Gastroesophageal sphincter (tissue), 4 donors: ENCODE results near the gene ANKS1B. TPM values are rescaled to one million over a fixed set of nuclear protein-coding genes. Genes with fewer than 3 reads are reported as not detected.

Experiments
- ATAC-seq: fragments of 150-250 bp; one replicate; pipeline ENCODE4 v1.9.1; 2016; ENCODE audit warnings: mild to moderate bottlenecking, moderate library complexity
- H3K27ac ChIP-seq, 4 donors: fragments of 200-600 bp; sonication (generic) in 3 of 4; 1 replicate in 3 of 4; 2 replicates in 1 of 4; pipeline ENCODE4 v1.5.1; 2016 to 2019
- H3K27me3 ChIP-seq: fragments of 200-600 bp; sonication (generic); one replicate; pipeline ENCODE4 v1.5.1; 2019
- H3K36me3 ChIP-seq, 2 donors: fragments of 200-600 bp; sonication (generic); one replicate each; pipeline ENCODE4 v1.5.1; 2019; ENCODE audit warnings: control low read depth in 1 of 2
- H3K4me1 ChIP-seq, 3 donors: fragments of 200-600 bp; sonication (generic); 1 replicate in 2 of 3; 2 replicates in 1 of 3; pipeline ENCODE4 v1.5.1; 2016 to 2019; ENCODE audit warnings: control low read depth in 2 of 3
- H3K4me3 ChIP-seq, 2 donors: fragments of 200-600 bp; sonication (generic); one replicate each; pipeline ENCODE4 v1.5.1; 2019; ENCODE audit warnings: mild to moderate bottlenecking in 1 of 2, moderate library complexity in 1 of 2
- H3K9me3 ChIP-seq, 3 donors: fragments of 200-600 bp; sonication (generic); one replicate each; pipeline ENCODE4 v1.5.1; 2017 to 2019; ENCODE audit warnings: control low read depth in 2 of 3
- EP300 ChIP-seq: sonication (generic); formaldehyde crosslinking; IDR thresholded peaks from one replicate; pipeline ENCODE4 v1.6.1; 2017; ENCODE audit warnings: antibody characterized with exemption, mild to moderate bottlenecking
- POLR2A ChIP-seq, 2 donors: fragments of 450-650 bp; IDR thresholded peaks; one replicate each; pipeline ENCODE4 v1.6.1; 2017; ENCODE audit warnings: antibody characterized with exemption in 2 of 2, mild to moderate bottlenecking in 2 of 2, moderate library complexity in 1 of 2
- POLR2AphosphoS5 ChIP-seq: sonication (generic); formaldehyde crosslinking; IDR thresholded peaks from one replicate; pipeline ENCODE4 v1.6.1; 2017; ENCODE audit warnings: antibody characterized with exemption
- WGBS, 2 donors: methylation state at CpG; one replicate each; pipeline ENCODE4 v1.1.5; 2018; ENCODE audit warnings: low coverage in 1 of 2; 5-methylcytosine and 5-hydroxymethylcytosine counted together
- total RNA-seq, 4 donors: library from RNA; depleted of rRNA; stranded (reverse); fragments of >200 nt; gene quantifications; one replicate each; pipeline ENCODE4 v1.1.0, GENCODE V29; 2016
- TF ChIP-seq, protein P1 (sequence below), 4 experiments: fragments of 200-600 bp in 2 of 4; fragments of 450-650 bp in 2 of 4; sonication (generic) in 1 of 4; IDR thresholded peaks; one replicate each; pipeline ENCODE4 v1.5.1; 2017 to 2019; ENCODE audit warnings: antibody characterized with exemption in 4 of 4, mild to moderate bottlenecking in 2 of 4, moderate library complexity in 2 of 4

ANKS1B gene
- total RNA-seq, 4 donors from 2014 or later = 9.9 to 31.1 (median 21.4) TPM

GRCh38 chr12:98893675-98894411 lies 1090.9 kb downstream of the ANKS1B start:
- Histone ChIP-seq H3K4me3 (peak overlapping the region in 1 of 2 donors; percentile 51), H3K9me3 (no peaks in the 10 kb centered on the region), H3K27me3 (peaks cover 55% of the 10 kb centered on the region), H3K4me1 (peaks cover 0 to 23% (median 4%) of the 10 kb centered on the region in 3 donors), H3K27ac (no peak overlapping the region), H3K36me3 (no peaks in the 10 kb centered on the region)
- ATAC-seq = no peak
- no peak for TF ChIP-seq EP300
- no peak for TF ChIP-seq POLR2A (IDR thresholded peaks at IDR 0.05)
- TF ChIP-seq, protein P1, sequence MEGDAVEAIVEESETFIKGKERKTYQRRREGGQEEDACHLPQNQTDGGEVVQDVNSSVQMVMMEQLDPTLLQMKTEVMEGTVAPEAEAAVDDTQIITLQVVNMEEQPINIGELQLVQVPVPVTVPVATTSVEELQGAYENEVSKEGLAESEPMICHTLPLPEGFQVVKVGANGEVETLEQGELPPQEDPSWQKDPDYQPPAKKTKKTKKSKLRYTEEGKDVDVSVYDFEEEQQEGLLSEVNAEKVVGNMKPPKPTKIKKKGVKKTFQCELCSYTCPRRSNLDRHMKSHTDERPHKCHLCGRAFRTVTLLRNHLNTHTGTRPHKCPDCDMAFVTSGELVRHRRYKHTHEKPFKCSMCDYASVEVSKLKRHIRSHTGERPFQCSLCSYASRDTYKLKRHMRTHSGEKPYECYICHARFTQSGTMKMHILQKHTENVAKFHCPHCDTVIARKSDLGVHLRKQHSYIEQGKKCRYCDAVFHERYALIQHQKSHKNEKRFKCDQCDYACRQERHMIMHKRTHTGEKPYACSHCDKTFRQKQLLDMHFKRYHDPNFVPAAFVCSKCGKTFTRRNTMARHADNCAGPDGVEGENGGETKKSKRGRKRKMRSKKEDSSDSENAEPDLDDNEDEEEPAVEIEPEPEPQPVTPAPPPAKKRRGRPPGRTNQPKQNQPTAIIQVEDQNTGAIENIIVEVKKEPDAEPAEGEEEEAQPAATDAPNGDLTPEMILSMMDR (IDR thresholded peaks at IDR 0.05) = no peak
- no peak for TF ChIP-seq POLR2AphosphoS5
- 10 to 15% methylated on average over 15 to 25 of the region's 27 CpGs for WGBS, 2 donors

GRCh38 chr12:98893126-98893674 lies 1091.5 kb downstream of the ANKS1B start:
- no peak for ATAC-seq

DNA sequence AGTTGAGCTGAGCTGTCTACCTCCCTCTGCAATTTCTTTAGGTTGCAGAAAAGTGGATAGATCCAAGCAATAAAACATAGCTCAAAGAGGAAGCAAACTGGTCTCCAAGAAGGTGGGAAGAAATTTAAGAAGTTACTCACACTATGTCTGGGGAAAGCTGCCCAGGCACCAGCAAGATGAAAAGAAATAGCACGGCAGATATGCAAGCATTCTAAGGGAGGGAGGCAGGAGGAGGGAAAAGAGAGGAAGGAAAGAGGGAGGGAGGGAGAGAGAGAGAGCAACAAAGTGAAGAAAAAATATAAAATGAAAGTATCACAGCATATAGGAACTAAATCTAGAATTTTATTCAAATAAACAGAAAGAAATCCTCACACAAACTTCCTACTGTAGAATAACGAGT lies 1099.0 kb downstream of the ANKS1B start:
- 40 to 60% methylated on average over 1 to 2 of the region's 2 CpGs for WGBS, 2 donors
- Histone ChIP-seq H3K4me1 (no peaks in the 10 kb centered on the region), H3K9me3 (no peaks in the 10 kb centered on the region), H3K4me3 (no peak overlapping the region), H3K27me3 (no peaks in the 10 kb centered on the region), H3K36me3 (no peaks in the 10 kb centered on the region), H3K27ac (no peak overlapping the region)
- no peak for TF ChIP-seq EP300
- no peak for TF ChIP-seq POLR2AphosphoS5
- TF ChIP-seq, protein P1 (IDR thresholded peaks at IDR 0.05) = no peak
- no peak for TF ChIP-seq POLR2A (IDR thresholded peaks at IDR 0.05)
- ATAC-seq = no peak

More at GRCh38 chr12:98893126-98893674, 1091.5 kb downstream of the ANKS1B start:
- Histone ChIP-seq H3K27ac (no peak overlapping the region), H3K4me1 (peaks cover 0 to 23% (median 4%) of the 10 kb centered on the region in 3 donors), H3K4me3 (no peak overlapping the region), H3K27me3 (peaks cover 55% of the 10 kb centered on the region), H3K9me3 (no peaks in the 10 kb centered on the region), H3K36me3 (no peaks in the 10 kb centered on the region)
- 18 to 25% methylated on average over 6 to 11 of the region's 11 CpGs for WGBS, 2 donors
- TF ChIP-seq POLR2AphosphoS5 (no peak), EP300 (no peak), POLR2A (IDR thresholded peaks at IDR 0.05) (no peak)
- TF ChIP-seq, protein P1 (IDR thresholded peaks at IDR 0.05) = no peak

- Histone ChIP-seq H3K27me3 (no peaks in the 10 kb centered on the region), H3K4me3 (no peak overlapping the region), H3K27ac (no peak overlapping the region), H3K36me3 (no peaks in the 10 kb centered on the region), H3K4me1 (no peaks in the 10 kb centered on the region), H3K9me3 (no peaks in the 10 kb centered on the region)
- no peak for TF ChIP-seq EP300
- TF ChIP-seq POLR2AphosphoS5 = no peak
- TF ChIP-seq, protein P1 (IDR thresholded peaks at IDR 0.05) = no peak
- no peak for TF ChIP-seq POLR2A (IDR thresholded peaks at IDR 0.05)
- 54 to 79% methylated on average over 2 of the region's 2 CpGs for WGBS, 2 donors
- ATAC-seq = no peak
These were observed 1101.5 kb downstream of the ANKS1B start for GRCh38 chr12:98883231-98883630.

- Histone ChIP-seq H3K36me3 (no peaks in the 10 kb centered on the region), H3K27me3 (no peaks in the 10 kb centered on the region), H3K27ac (no peak overlapping the region), H3K4me1 (no peaks in the 10 kb centered on the region), H3K4me3 (no peak overlapping the region), H3K9me3 (no peaks in the 10 kb centered on the region)
- 24 to 88% methylated on average over 1 of the region's 1 CpG for WGBS, 2 donors
- TF ChIP-seq EP300 (no peak), POLR2A (IDR thresholded peaks at IDR 0.05) (no peak), POLR2AphosphoS5 (no peak)
- TF ChIP-seq, protein P1 (IDR thresholded peaks at IDR 0.05) = no peak
- no peak for ATAC-seq
These were observed 1102.2 kb downstream of the ANKS1B start for GRCh38 chr12:98882526-98882925.
